Heart left ventricle (tissue), 13 donors: Measurements from ENCODE around the gene PKN2.

Source experiments
- POLR2A ChIP-seq, 2 donors: fragments of 450-650 bp; IDR thresholded peaks; one replicate each; pipeline ENCODE4 v1.6.1; 2017; ENCODE audit warnings: antibody characterized with exemption in 2 of 2, mild to moderate bottlenecking in 2 of 2, moderate library complexity in 2 of 2
- TF ChIP-seq, protein P1 (sequence below), 12 donors: fragments of 200-600 bp; sonication (generic) in 4 of 12; IDR thresholded peaks; one replicate each; pipeline versions ENCODE4 v1.5.0 to v1.8.0; 2018 to 2022; ENCODE audit warnings: antibody characterized with exemption in 12 of 12, mild to moderate bottlenecking in 5 of 12
- donor health status: ischemic (EF 13 %, LVEDD 7.1; RV severe dilation, severe dysfunction).
- donor health status: DM: no; HTN: yes; CAD: no.
- donor health status: DM: no; HTN: no; CAD: no.
- donor health status: ischemic (EF 25% LVEDD 6.9; RV normal size, moderate dysfunction).
- donor health status: ischemic (EF 25% LVEDD 5.7; RV mildly dilated, moderate dysfunction).
- donor health status: ischemic (EF 35%, LVEDD 5.7; RV mildly dilated, moderate dysfunction).
- donor health status: nonischemic (EF 11% LVEDD 7.7; RV severe dilation, severe dysfunction).
- donor health status: DM: yes; HTN: yes; CAD: no.
- donor health status: PGD.
- donor health status: ischemic (EF 29% LVEDD 5.4; RV normal size, mild dysfunction).
- donor health status: nonischemic (EF 23%, LVEDD 6.1; RV moderate dilation, normal function).

GRCh38 chr1:88768187-88768586, 84.1 kb downstream of the PKN2 start:
- TF ChIP-seq, protein P1, sequence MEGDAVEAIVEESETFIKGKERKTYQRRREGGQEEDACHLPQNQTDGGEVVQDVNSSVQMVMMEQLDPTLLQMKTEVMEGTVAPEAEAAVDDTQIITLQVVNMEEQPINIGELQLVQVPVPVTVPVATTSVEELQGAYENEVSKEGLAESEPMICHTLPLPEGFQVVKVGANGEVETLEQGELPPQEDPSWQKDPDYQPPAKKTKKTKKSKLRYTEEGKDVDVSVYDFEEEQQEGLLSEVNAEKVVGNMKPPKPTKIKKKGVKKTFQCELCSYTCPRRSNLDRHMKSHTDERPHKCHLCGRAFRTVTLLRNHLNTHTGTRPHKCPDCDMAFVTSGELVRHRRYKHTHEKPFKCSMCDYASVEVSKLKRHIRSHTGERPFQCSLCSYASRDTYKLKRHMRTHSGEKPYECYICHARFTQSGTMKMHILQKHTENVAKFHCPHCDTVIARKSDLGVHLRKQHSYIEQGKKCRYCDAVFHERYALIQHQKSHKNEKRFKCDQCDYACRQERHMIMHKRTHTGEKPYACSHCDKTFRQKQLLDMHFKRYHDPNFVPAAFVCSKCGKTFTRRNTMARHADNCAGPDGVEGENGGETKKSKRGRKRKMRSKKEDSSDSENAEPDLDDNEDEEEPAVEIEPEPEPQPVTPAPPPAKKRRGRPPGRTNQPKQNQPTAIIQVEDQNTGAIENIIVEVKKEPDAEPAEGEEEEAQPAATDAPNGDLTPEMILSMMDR (IDR thresholded peaks at IDR 0.05), result no peak
- TF ChIP-seq POLR2A (IDR thresholded peaks at IDR 0.05), result no peak
